GM21423 (cell line): Measurements from ENCODE around the gene SLC25A26.

ENCODE experiments used
- ATAC-seq: cut with Tn5 transposase; IDR thresholded peaks from one replicate; pipeline ENCODE4 v1.9.1; 2021; ENCODE audit warnings: mild to moderate bottlenecking, moderate library complexity; ENCODE audit not compliant: unreplicated experiment

The SLC25A26 gene

GRCh38 chr3:66427352-66427751 is 206.6 kb downstream of the SLC25A26 start:
- no peak for ATAC-seq

GRCh38 chr3:66427951-66428474 is 207.2 kb downstream of the SLC25A26 start:
- ATAC-seq, result no peak
